ENCODE results near the gene TSPAN33. TPM values are rescaled to one million over a fixed set of nuclear protein-coding genes. Genes with fewer than 3 reads are reported as not detected.

The TSPAN33 gene
- total and polyA plus RNA-seq, 2 of the 13 experiments (the other 11 are each of a cell fraction or from before 2014, with no cell fraction given) = 15.3 to 16.5 TPM

GRCh38 chr7:129210256-129210988 is 65.9 kb downstream of the TSPAN33 start (continued):
- TF ChIP-seq KAT2B (IDR thresholded peaks at IDR 0.05; ENCODE audit: borderline replicate concordance, low read depth, low read length) (no peak), HNRNPUL1 (IDR thresholded peaks at IDR 0.05; ENCODE audit: low read depth, low read length) (no peak), RAD21 (CRISPR knock-in tag; IDR thresholded peaks at IDR 0.05) (peak; percentile 92), ZNF788 (CRISPR knock-in tag; IDR thresholded peaks at IDR 0.05; ENCODE audit: borderline replicate concordance) (peak; percentile 49; the same call in 1 of the 2 replicates), GABPB1 (CRISPR knock-in tag; IDR thresholded peaks at IDR 0.05) (peak; percentile 26; the same call in 1 of the 2 replicates), FOXC1 (CRISPR knock-in tag; IDR thresholded peaks at IDR 0.05; ENCODE audit: borderline replicate concordance) (peak; percentile 59; the same call in 1 of the 2 replicates), CBFB (CRISPR knock-in tag; IDR thresholded peaks at IDR 0.05) (peak; percentile 30; the same call in 1 of the 2 replicates), HOXA3 (CRISPR knock-in tag; IDR thresholded peaks at IDR 0.05) (peak; percentile 34; the same call in 1 of the 2 replicates), HNRNPLL (IDR thresholded peaks at IDR 0.05; ENCODE audit: low read depth, low read length, poor library complexity, severe bottlenecking) (peak; percentile 21), ZIK1 (CRISPR knock-in tag; IDR thresholded peaks at IDR 0.05; ENCODE audit: borderline replicate concordance, low read depth) (0 out of 2 replicates have a peak, but pooled peaks have one; percentile 28), IKZF5 (CRISPR knock-in tag; IDR thresholded peaks at IDR 0.05) (no peak), UBTF (CRISPR knock-in tag; IDR thresholded peaks at IDR 0.05) (no peak), HNF4G (IDR thresholded peaks at IDR 0.05; ENCODE audit: borderline replicate concordance, low read depth, low read length) (no peak), HNF4G (CRISPR knock-in tag; IDR thresholded peaks at IDR 0.05; ENCODE audit: borderline replicate concordance, low read depth) (no peak)
- TF ChIP-seq, protein P1, sequence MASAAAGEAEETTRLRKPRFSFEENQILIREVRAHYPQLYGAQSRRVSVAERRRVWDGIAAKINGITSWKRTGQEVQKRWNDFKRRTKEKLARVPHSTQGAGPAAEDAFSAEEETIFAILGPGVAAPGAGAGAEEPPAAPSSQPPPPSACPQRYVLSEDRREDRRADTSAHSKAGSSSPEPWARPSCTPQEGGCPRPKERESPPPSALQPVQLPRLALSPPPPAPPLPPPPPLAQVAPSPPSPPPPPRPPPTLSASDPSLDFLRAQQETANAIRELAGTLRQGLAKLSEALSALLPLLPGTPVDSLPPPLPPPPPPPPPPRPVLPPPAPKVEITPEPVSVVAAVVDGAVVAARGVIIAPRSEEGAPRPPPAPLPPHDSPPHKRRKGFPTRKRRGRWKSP (CRISPR knock-in tag; IDR thresholded peaks at IDR 0.05) = no peak
- TF ChIP-seq, protein P2, sequence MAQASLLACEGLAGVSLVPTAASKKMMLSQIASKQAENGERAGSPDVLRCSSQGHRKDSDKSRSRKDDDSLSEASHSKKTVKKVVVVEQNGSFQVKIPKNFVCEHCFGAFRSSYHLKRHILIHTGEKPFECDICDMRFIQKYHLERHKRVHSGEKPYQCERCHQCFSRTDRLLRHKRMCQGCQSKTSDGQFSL (CRISPR knock-in tag; IDR thresholded peaks at IDR 0.05) = no peak

All from HepG2 (cell line).